Measurements from ENCODE around the gene CYSLTR2. TPM values are rescaled to one million over a fixed set of nuclear protein-coding genes. Genes with fewer than 3 reads are reported as not detected.

CYSLTR2 gene
- total RNA-seq, 2 experiments from 2014 or later, result 0.09 TPM; not detected in 1

DNA sequence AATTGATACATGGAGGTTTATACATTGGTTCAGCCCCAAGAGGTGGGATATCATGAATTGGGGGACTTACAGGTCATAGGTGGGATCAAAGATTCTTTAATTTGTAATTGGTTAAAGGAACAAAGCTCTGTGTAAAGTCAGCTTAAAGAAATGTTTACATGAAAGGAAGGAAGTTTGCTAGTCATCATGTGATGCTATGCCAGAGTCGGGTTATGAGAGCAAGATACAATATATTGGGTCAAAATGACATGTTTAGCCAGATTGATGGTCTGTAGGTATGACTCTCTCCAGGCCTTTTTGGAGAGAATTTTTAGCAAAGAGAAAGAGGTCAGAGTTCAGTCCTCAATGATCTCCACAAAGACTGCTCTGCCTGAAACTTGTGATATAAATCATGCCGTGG is 5.3 kb upstream of the CYSLTR2 start:
- ChIA-PET POLR2A (interaction anchor here (1.0 to 1.8 kb wide), 2 partner anchors 10 to 12 kb away, joined by 3 to 4 read pairs; no protein-coding TSS in a partner anchor), CTCF (ENCODE audit: unreplicated experiment) (no interaction called here)
- no peaks in the 10 kb centered on the region for H3K9me3 ChIP-seq (ENCODE audit: low read length)
- H3K27ac ChIP-seq (ENCODE audit: low read depth, low read length, poor library complexity, severe bottlenecking), result no peak overlapping the region
- no peak overlapping the region for H3K4me3 ChIP-seq (ENCODE audit: low read depth, low read length, poor library complexity, severe bottlenecking)
- no peak for TF ChIP-seq EZH2phosphoT487 (IDR thresholded peaks at IDR 0.05; ENCODE audit: borderline replicate concordance, low read depth, low read length)
- TF ChIP-seq, protein P1, sequence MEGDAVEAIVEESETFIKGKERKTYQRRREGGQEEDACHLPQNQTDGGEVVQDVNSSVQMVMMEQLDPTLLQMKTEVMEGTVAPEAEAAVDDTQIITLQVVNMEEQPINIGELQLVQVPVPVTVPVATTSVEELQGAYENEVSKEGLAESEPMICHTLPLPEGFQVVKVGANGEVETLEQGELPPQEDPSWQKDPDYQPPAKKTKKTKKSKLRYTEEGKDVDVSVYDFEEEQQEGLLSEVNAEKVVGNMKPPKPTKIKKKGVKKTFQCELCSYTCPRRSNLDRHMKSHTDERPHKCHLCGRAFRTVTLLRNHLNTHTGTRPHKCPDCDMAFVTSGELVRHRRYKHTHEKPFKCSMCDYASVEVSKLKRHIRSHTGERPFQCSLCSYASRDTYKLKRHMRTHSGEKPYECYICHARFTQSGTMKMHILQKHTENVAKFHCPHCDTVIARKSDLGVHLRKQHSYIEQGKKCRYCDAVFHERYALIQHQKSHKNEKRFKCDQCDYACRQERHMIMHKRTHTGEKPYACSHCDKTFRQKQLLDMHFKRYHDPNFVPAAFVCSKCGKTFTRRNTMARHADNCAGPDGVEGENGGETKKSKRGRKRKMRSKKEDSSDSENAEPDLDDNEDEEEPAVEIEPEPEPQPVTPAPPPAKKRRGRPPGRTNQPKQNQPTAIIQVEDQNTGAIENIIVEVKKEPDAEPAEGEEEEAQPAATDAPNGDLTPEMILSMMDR (conservative IDR thresholded peaks at IDR 0.05; ENCODE audit: low read length), result no peak
- H3K4me1 ChIP-seq (ENCODE audit: insufficient read depth, low read length, poor library complexity, severe bottlenecking), result no peaks in the 10 kb centered on the region
- intact Hi-C loops (cut with micrococcal nuclease; ENCODE audit: unreplicated experiment), result no loop called here
- no peak for DNase-seq (ENCODE audit: low spot score)
- H2AFZ ChIP-seq (ENCODE audit: low read length), result no peak overlapping the region
- no peaks in the 10 kb centered on the region for H4K20me1 ChIP-seq (ENCODE audit: insufficient read depth, low read length)
- no peaks in the 10 kb centered on the region for H3K79me2 ChIP-seq (ENCODE audit: insufficient read depth, low read depth, low read length)
- no peaks in the 10 kb centered on the region for H3K36me3 ChIP-seq (ENCODE audit: insufficient read depth, low read length)
- no peak overlapping the region for H3K4me2 ChIP-seq (ENCODE audit: low read length)
- BruUV-seq (replicated peaks), result no TSS peak
- H3K9me2 ChIP-seq (ENCODE audit: insufficient read depth, low read length), result no peaks in the 10 kb centered on the region

DNA sequence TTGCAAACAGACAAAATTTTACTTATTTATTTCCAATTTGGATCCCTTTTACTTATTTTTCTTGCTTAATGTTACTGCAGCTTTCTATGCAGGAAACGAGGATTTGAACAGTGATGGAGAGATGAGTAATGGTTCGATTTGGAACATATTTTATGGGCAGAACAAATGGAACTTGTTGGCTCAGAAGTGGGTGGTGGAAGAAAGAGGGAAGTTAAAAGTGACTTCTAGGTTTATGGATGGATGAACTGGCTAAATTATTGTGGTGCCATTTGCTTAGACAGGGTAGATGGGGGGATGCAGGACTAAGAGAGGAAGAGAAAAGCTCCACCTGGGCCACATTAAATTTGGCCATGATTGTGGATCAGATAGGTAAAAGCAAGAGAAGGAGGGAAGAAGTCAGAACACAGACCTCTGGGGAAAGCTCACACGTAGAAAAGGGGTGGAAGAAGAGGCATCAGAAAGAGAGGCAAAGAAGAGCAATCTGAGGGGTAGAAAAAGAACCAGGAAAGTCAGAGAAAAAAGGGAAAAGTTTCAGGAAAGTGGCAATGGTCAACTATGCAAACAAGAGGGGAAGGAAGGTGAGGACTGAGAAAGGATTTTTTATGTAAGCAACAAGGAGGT is 768 bp upstream of the CYSLTR2 start:
- H3K9me2 ChIP-seq (ENCODE audit: insufficient read depth, low read length), result no peaks in the 10 kb centered on the region
- no peak overlapping the region for H2AFZ ChIP-seq (ENCODE audit: low read length)
- H3K4me1 ChIP-seq (ENCODE audit: insufficient read depth, low read length, poor library complexity, severe bottlenecking), result no peaks in the 10 kb centered on the region
- H3K4me2 ChIP-seq (ENCODE audit: low read length), result no peak overlapping the region
- H3K9me3 ChIP-seq (ENCODE audit: low read length), result no peaks in the 10 kb centered on the region
- BruUV-seq (replicated peaks), result no TSS peak
- ChIA-PET POLR2A (no interaction called here), CTCF (ENCODE audit: unreplicated experiment) (no interaction called here)
- no peak for DNase-seq (ENCODE audit: low spot score)
- H4K20me1 ChIP-seq (ENCODE audit: insufficient read depth, low read length), result no peaks in the 10 kb centered on the region
- intact Hi-C loops (cut with micrococcal nuclease; ENCODE audit: unreplicated experiment), result no loop called here
- no peak for TF ChIP-seq EZH2phosphoT487 (IDR thresholded peaks at IDR 0.05; ENCODE audit: borderline replicate concordance, low read depth, low read length)
- TF ChIP-seq, protein P1 (conservative IDR thresholded peaks at IDR 0.05; ENCODE audit: low read length), result no peak
- H3K79me2 ChIP-seq (ENCODE audit: insufficient read depth, low read depth, low read length), result no peaks in the 10 kb centered on the region
- H3K4me3 ChIP-seq (ENCODE audit: low read depth, low read length, poor library complexity, severe bottlenecking), result no peak overlapping the region
- no peaks in the 10 kb centered on the region for H3K36me3 ChIP-seq (ENCODE audit: insufficient read depth, low read length)
- no peak overlapping the region for H3K27ac ChIP-seq (ENCODE audit: low read depth, low read length, poor library complexity, severe bottlenecking)

DNA sequence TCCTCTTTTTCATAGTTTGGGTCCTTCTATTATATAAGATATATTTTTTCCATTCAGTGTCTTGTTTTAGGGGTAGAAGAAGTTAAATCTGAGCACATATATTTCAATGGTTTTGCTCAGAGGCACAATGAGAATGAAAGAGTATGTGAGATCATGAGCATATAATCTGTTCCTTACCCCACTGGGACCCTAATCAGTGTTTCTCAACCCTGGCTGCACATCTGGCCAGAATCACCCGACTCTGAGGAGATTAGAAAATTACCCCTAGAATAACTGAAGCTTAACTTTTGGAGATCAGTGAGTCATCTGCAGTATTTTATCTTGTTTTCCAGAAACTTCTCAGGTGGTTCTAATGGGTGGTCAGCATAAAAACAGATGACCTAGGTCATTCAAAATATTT is 782 bp downstream of the CYSLTR2 start:
- intact Hi-C loops (cut with micrococcal nuclease; ENCODE audit: unreplicated experiment), result no loop called here
- Histone ChIP-seq H3K36me3 (ENCODE audit: insufficient read depth, low read length) (no peaks in the 10 kb centered on the region), H3K4me3 (ENCODE audit: low read depth, low read length, poor library complexity, severe bottlenecking) (no peak overlapping the region), H3K79me2 (ENCODE audit: insufficient read depth, low read depth, low read length) (no peaks in the 10 kb centered on the region), H3K27ac (ENCODE audit: low read depth, low read length, poor library complexity, severe bottlenecking) (no peak overlapping the region), H3K9me3 (ENCODE audit: low read length) (no peaks in the 10 kb centered on the region), H3K4me1 (ENCODE audit: insufficient read depth, low read length, poor library complexity, severe bottlenecking) (no peaks in the 10 kb centered on the region), H2AFZ (ENCODE audit: low read length) (no peak overlapping the region), H3K4me2 (ENCODE audit: low read length) (no peak overlapping the region), H4K20me1 (ENCODE audit: insufficient read depth, low read length) (no peaks in the 10 kb centered on the region), H3K9me2 (ENCODE audit: insufficient read depth, low read length) (no peaks in the 10 kb centered on the region)
- DNase-seq (ENCODE audit: low spot score), result no peak
- CTCF ChIA-PET (ENCODE audit: unreplicated experiment), result no interaction called here
- POLR2A ChIA-PET, result no interaction called here
- TF ChIP-seq, protein P1 (conservative IDR thresholded peaks at IDR 0.05; ENCODE audit: low read length), result no peak
- no peak for TF ChIP-seq EZH2phosphoT487 (IDR thresholded peaks at IDR 0.05; ENCODE audit: borderline replicate concordance, low read depth, low read length)
- no TSS peak for BruUV-seq (replicated peaks)
